ENCODE measurements around the gene BRD7. TPM values are rescaled to one million over a fixed set of nuclear protein-coding genes. Genes with fewer than 3 reads are reported as not detected.

Gene BRD7
- total and polyA plus RNA-seq, 2 of the 13 experiments (the other 11 are each of a cell fraction or from before 2014, with no cell fraction given), result 82.3 to 149 TPM

DNA sequence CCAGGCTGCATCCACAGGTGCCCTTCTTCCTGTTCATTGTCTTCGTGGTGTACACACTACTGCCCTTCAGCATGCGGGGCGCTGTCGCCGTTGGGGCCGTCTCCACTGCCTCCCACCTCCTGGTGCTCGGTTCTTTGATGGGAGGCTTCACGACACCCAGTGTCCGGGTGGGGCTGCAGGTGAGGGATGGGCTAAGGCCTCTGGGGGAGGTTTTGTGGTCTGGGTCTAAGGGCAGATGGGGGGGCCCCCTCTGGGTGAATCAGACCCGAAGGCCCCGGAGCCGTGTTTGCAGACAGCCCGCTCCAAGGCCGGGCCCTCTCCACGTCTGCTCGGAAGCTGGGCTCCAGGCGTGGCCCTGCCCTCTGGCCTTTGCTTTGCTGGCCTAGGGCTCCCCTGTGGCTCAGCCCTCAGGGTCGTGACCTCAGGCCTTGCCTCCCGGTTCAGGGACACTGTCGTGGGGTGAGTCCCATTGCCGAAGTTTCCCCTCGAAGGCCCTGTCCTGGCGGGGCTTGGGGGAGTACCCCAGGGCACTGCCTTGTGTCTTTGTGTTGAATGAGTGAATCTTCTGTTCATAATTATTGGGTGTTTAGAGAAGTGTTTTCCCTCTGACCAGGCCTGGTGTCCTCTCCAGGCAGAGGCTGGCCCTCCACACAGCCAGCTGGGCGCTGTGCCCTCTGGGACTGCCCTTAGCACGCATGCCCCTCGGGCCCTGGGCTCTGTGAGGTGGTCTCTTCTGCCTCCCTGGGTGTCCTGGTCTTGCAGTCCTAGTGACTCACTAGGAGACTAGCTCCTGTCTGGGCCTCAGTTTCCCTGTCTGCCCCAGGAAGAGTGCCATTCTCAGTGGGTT, 76.8 kb downstream of the BRD7 start (continued):
- TF ChIP-seq SUZ12 (IDR thresholded peaks at IDR 0.05; ENCODE audit: low read depth, low read length) (no peak), KDM2A (CRISPR knock-in tag; IDR thresholded peaks at IDR 0.05; ENCODE audit: borderline replicate concordance, low read depth) (peak; percentile 74; the same call in 1 of the 2 replicates), XRCC5 (optimal IDR thresholded peaks at IDR 0.05; ENCODE audit: low read length) (peak; percentile 72), PLRG1 (conservative IDR thresholded peaks at IDR 0.05) (no peak), FOSL1 (CRISPR knock-in tag; IDR thresholded peaks at IDR 0.05; ENCODE audit: borderline replicate concordance) (no peak), ZNF775 (CRISPR knock-in tag; IDR thresholded peaks at IDR 0.05; ENCODE audit: borderline replicate concordance) (no peak), YY1 (IDR thresholded peaks at IDR 0.05; ENCODE audit: insufficient read depth, insufficient replicate concordance, low read depth, low read length) (no peak), HNRNPH1 (optimal IDR thresholded peaks at IDR 0.05; ENCODE audit: low read depth, low read length) (no peak), NFIB (CRISPR knock-in tag; IDR thresholded peaks at IDR 0.05; ENCODE audit: borderline replicate concordance) (no peak), KDM6A (CRISPR knock-in tag; IDR thresholded peaks at IDR 0.05; ENCODE audit: low read depth) (peak; percentile 61; the same call in 1 of the 2 replicates), GPN1 (CRISPR knock-in tag; IDR thresholded peaks at IDR 0.05; ENCODE audit: borderline replicate concordance) (0 out of 2 replicates have a peak, but pooled peaks have one; percentile 68), HMG20A (CRISPR knock-in tag; IDR thresholded peaks at IDR 0.05; ENCODE audit: borderline replicate concordance) (peak; percentile 63; the same call in 1 of the 2 replicates), ZMAT3 (CRISPR knock-in tag; conservative IDR thresholded peaks at IDR 0.05) (no peak), SRY (CRISPR knock-in tag; IDR thresholded peaks at IDR 0.05) (peak; percentile 43), CENPT (CRISPR knock-in tag; IDR thresholded peaks at IDR 0.05; ENCODE audit: low read depth) (no peak), ZNF510 (CRISPR knock-in tag; IDR thresholded peaks at IDR 0.05; ENCODE audit: low read depth) (no peak; the same call in 1 of the 2 replicates), RXRA (CRISPR knock-in tag; IDR thresholded peaks at IDR 0.05) (peak; percentile 95), ZNF225 (CRISPR knock-in tag; IDR thresholded peaks at IDR 0.05) (no peak), HNF4G (IDR thresholded peaks at IDR 0.05; ENCODE audit: borderline replicate concordance, low read depth, low read length) (peak; percentile 51; the same call in 1 of the 2 replicates), HNF4G (CRISPR knock-in tag; IDR thresholded peaks at IDR 0.05; ENCODE audit: borderline replicate concordance, low read depth) (peak; percentile 77; the same call in 1 of the 2 replicates)
- TF ChIP-seq, protein P1, sequence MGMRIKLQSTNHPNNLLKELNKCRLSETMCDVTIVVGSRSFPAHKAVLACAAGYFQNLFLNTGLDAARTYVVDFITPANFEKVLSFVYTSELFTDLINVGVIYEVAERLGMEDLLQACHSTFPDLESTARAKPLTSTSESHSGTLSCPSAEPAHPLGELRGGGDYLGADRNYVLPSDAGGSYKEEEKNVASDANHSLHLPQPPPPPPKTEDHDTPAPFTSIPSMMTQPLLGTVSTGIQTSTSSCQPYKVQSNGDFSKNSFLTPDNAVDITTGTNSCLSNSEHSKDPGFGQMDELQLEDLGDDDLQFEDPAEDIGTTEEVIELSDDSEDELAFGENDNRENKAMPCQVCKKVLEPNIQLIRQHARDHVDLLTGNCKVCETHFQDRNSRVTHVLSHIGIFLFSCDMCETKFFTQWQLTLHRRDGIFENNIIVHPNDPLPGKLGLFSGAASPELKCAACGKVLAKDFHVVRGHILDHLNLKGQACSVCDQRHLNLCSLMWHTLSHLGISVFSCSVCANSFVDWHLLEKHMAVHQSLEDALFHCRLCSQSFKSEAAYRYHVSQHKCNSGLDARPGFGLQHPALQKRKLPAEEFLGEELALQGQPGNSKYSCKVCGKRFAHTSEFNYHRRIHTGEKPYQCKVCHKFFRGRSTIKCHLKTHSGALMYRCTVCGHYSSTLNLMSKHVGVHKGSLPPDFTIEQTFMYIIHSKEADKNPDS (CRISPR knock-in tag; IDR thresholded peaks at IDR 0.05), result no peak
- TF ChIP-seq, protein P2, sequence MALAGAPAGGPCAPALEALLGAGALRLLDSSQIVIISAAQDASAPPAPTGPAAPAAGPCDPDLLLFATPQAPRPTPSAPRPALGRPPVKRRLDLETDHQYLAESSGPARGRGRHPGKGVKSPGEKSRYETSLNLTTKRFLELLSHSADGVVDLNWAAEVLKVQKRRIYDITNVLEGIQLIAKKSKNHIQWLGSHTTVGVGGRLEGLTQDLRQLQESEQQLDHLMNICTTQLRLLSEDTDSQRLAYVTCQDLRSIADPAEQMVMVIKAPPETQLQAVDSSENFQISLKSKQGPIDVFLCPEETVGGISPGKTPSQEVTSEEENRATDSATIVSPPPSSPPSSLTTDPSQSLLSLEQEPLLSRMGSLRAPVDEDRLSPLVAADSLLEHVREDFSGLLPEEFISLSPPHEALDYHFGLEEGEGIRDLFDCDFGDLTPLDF (CRISPR knock-in tag; IDR thresholded peaks at IDR 0.05), result no peak
- TF ChIP-seq, protein P3, sequence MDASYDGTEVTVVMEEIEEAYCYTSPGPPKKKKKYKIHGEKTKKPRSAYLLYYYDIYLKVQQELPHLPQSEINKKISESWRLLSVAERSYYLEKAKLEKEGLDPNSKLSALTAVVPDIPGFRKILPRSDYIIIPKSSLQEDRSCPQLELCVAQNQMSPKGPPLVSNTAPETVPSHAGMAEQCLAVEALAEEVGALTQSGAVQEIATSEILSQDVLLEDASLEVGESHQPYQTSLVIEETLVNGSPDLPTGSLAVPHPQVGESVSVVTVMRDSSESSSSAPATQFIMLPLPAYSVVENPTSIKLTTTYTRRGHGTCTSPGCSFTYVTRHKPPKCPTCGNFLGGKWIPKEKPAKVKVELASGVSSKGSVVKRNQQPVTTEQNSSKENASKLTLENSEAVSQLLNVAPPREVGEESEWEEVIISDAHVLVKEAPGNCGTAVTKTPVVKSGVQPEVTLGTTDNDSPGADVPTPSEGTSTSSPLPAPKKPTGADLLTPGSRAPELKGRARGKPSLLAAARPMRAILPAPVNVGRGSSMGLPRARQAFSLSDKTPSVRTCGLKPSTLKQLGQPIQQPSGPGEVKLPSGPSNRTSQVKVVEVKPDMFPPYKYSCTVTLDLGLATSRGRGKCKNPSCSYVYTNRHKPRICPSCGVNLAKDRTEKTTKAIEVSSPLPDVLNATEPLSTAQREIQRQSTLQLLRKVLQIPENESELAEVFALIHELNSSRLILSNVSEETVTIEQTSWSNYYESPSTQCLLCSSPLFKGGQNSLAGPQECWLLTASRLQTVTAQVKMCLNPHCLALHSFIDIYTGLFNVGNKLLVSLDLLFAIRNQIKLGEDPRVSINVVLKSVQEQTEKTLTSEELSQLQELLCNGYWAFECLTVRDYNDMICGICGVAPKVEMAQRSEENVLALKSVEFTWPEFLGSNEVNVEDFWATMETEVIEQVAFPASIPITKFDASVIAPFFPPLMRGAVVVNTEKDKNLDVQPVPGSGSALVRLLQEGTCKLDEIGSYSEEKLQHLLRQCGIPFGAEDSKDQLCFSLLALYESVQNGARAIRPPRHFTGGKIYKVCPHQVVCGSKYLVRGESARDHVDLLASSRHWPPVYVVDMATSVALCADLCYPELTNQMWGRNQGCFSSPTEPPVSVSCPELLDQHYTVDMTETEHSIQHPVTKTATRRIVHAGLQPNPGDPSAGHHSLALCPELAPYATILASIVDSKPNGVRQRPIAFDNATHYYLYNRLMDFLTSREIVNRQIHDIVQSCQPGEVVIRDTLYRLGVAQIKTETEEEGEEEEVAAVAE (CRISPR knock-in tag; IDR thresholded peaks at IDR 0.05; ENCODE audit: borderline replicate concordance), result peak; percentile 57; the same call in 1 of the 2 replicates

All from HepG2 (cell line).